ENCODE results near the gene ERC1.

Gene ERC1

GRCh38 chr12:1448336-1448735, 457.3 kb downstream of the ERC1 start:
- no peak for DNase-seq (ENCODE audit: low spot score)

- no peak for DNase-seq (ENCODE audit: low spot score)
These were observed 462.8 kb downstream of the ERC1 start for GRCh38 chr12:1453810-1454209.

DNA sequence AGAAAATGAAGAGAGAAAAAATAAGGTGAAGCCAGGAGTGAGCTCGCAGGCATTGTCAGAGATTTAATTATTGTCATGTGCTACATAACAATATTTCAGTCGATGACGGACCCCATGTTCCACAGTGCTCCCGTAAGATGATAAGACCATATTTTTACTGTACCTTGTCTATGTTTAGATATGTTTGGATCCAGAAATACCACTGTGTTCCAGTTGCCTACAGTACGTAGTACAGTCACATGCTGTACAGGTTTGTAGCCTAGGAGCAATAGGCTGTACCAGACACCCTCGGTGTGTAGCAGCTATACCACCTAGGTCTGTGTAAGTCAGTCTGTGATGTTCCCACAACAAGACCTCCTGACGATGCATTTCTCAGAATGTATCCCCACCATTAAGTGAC, 465.9 kb downstream of the ERC1 start:
- no peak for DNase-seq (ENCODE audit: low spot score)

DNA sequence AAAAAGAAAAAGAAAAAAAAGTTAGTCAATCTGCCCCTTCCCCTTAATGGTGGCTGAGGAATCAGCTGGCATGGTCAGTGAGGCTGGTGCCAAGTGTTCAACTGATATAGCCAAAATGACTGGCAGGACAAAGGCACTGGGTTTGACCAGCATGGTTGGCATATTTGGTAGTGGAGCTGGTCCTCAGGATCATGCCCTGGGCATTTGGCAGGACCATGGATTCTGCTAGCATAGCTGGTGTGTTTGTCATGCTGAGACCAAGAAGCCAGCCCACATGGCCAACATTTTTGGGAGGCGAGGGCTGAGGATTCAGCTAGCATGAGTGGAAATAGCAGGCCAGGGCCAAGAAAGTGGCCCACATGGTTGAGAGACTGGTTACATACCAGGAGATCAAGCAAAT, 466.9 kb downstream of the ERC1 start:
- no peak for DNase-seq (ENCODE audit: low spot score)

- DNase-seq (ENCODE audit: low spot score) = no peak
These were observed 468.3 kb downstream of the ERC1 start for GRCh38 chr12:1459339-1459738.

DNA sequence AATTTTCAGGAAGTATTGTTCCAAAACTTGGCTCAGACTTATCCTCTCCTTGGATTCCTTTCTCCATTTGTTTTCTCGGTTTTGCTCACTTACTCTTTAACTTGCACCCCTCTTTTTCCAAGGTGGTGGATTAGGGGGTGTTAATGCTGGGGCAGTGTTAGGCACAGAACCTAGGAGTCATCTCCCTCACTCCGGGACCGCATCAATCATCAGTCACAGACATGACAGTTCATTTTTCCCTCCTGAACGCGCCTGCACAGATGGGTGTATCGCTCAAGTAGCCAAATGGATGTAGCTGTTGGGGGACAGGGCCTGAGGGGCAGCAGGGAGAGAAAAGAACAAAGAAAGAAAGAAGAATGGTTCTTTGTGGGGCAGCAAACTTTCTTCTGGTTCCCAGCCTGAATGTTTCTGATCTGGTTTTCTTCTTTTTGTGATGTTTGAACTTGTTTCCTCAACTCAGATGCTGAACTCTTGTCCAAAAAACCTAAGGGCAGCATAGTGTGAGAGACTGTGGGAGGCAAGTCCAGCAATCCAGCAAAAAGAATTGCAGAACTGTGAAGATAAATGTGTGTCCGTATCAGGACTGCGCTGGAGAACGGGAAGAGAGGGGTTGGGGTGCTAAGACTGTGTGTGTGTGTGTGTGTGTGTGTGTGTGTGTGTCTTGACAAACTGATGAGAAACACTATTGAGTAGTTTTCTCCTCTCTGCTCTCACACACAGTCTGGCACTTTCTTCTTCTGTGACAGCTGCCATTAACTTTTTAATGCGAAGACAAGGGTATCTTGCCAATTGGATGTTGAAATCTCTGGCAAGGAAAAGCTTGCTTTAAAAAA, 472.3 kb downstream of the ERC1 start:
- no peak for DNase-seq (ENCODE audit: low spot score)

DNA sequence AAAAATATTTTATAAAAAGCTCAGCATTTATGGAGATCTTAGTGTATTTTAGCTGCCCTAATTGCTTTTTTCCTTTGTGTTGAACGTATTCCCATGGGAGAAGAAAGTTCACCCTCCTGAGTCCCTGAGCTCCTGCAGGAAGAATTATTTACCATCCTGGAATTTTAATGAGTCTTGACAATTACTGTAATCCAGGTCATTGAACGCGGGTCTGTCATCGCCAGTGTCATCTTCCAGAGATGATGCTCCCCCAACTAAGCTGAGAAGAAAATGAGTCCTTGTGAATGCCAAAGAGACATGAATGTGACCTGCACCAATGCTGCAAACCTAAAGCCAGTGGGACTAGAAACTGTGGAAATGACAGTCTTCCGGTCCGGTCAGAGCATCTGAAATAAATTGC, 473.9 kb downstream of the ERC1 start:
- DNase-seq (ENCODE audit: low spot score) = no peak

- no peak for DNase-seq (ENCODE audit: low spot score)
These were observed 475.0 kb downstream of the ERC1 start for GRCh38 chr12:1465990-1466389.

GRCh38 chr12:1466481-1467154, 475.6 kb downstream of the ERC1 start:
- no peak for DNase-seq (ENCODE audit: low spot score)

DNA sequence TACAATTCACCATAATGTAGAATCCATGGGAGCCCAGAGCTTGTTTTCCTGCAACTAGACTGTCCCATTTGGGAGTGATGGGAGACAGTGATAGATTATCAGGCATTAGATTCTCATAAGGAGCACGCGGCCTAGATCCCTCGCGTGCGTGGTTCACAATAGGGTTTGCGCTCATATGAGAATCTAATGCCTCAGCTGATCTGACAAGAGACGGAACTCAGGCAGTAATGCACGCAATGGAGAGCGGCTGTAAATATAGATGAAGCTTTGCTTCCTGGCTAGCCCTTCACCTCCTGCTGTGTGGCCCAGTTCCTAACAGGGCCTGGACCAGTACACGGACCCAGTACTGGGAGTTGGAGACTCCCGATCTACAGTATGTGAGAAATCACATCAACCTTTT, 476.7 kb downstream of the ERC1 start:
- no peak for DNase-seq (ENCODE audit: low spot score)

DNA sequence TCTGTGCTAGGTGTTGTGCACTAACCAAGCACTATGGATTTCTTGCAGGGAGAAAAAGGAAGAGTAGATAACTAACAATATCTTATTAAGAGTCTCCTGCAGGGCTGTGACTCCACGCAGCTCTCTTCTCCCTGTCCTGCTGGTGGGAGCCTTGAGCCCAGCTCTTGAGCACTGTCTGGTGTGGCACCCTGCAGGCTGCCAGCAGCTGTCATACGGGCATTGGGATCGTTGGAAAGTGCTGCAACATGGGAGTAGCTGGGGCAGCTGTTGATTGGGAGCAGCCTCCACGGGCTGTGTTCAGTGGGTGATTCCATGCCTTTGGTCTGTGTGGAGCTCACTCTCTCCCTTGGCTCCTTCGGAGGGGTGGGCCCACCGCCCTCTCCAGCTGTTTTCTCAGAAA, 478.0 kb downstream of the ERC1 start:
- DNase-seq (ENCODE audit: low spot score) = no peak

DNA sequence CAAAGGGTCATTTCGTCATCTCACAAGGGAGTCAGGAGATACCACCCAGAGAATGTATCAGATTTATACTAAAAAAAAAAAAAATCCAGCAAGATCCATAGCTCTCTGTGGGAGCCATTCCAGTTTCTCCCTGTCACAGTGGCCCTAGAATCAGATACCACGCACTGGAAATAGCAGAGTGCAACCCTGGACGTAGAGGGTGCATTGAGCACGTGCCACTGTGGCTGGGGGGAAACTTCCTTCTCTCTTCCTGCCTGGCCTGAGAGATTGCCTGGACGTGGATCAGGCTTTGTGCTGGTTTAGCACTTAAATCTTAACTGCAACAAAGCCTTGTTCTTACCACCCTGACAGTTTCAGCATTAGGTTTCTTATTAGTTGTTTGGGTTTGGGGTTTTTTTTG, 479.0 kb downstream of the ERC1 start:
- DNase-seq (ENCODE audit: low spot score) = no peak

DNA sequence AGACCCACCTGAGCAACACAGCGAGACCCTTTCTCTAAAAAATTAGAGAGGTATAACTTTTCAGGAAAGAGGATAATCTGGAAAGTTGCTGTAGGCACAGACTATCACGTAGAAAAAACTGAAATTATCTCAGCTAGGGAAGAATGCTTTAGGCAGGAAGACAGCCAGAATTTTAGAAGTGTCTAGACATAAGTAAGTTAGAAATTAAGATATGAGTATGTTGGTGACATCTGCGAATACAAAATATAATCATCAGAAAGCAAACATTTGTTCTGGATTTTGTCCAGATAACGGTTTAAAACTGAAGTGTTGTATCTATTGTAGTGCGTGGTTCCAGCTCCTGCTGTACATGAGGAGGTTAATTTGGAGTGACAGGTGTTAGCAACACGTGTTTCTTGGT, 480.2 kb downstream of the ERC1 start:
- DNase-seq (ENCODE audit: low spot score) = no peak

GRCh38 chr12:1473418-1473817, 482.4 kb downstream of the ERC1 start:
- DNase-seq (ENCODE audit: low spot score) = no peak

DNA sequence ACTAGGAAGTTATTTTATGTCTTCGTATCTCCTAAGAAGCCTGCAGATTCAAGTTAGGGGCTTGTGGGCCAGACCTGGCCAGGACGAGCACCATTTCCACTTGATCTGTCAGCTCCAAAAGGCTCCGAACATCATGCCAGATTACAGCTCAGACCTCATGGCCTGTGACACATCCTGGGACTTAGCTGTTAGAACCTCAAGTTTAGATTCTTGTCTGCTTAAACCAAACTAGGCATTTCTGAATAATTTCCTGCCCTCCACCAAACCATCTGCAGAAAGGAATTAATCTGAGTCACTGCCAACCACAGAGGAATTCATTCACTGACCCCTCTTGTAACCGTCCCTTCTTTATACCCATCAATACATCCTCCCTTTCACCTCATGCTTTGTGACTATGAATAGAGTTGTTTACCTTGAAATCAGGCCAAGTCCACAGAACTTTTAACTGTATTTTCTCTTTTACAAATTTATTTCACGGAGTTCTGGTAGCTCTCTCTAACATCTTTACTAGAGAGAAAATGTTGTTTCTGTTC, 483.1 kb downstream of the ERC1 start:
- DNase-seq (ENCODE audit: low spot score) = no peak

- no peak for DNase-seq (ENCODE audit: low spot score)
These were observed 483.6 kb downstream of the ERC1 start for GRCh38 chr12:1474574-1475153.

DNA sequence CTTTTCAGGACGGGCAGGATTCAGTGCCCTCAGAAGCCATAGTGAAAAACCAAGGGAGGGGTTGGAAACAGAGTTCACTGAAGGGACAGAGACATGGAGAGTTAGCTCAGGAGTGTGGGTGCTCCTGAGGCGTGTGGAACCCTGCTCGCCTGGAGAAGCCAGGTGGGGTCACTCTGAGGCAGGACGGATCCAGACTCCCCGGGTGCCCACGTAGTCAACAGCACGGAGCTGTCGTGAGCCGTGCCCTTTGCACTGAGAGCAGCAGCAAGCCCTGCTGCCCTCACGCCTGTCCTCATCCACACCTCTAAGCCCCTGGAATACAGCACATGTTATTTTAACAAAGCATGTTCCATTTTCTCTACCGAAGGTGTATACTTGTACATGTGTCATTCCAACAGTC, 488.6 kb downstream of the ERC1 start:
- DNase-seq (ENCODE audit: low spot score) = no peak

DNA sequence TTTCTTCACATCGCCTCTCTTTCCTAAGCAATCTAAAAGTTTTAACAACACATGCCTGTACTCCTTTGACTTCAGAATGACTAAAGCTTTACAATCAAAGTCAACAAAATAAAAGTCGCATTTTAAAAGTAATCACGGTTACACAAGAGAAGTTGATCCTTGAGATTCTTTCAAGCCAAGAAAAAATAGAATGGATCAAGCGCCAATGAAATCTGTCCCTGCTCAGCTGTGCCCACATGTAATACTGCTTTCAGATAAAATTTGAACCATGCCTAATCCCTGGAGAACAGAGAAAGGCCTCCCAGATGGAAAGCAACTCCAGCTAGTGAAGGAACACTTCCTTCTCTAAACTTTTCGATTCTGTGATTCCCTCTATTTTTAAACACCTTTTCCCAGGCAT, 490.3 kb downstream of the ERC1 start:
- DNase-seq (ENCODE audit: low spot score) = no peak

GRCh38 chr12:1481906-1482305, 490.9 kb downstream of the ERC1 start:
- no peak for DNase-seq (ENCODE audit: low spot score)

- no peak for DNase-seq (ENCODE audit: low spot score)
These were observed 497.9 kb downstream of the ERC1 start for GRCh38 chr12:1488908-1489381.

- DNase-seq (ENCODE audit: low spot score) = no peak
These were observed 501.1 kb downstream of the ERC1 start for GRCh38 chr12:1491983-1492697.
